GM21360 (cell line): ENCODE measurements around the gene WNT5A.

ENCODE experiments used
- ATAC-seq: cut with Tn5 transposase; IDR thresholded peaks from one replicate; pipeline ENCODE4 v1.9.1; 2021; ENCODE audit warnings: mild to moderate bottlenecking, moderate library complexity; ENCODE audit not compliant: unreplicated experiment

The WNT5A gene

GRCh38 chr3:55452886-55453285 is 34.2 kb downstream of the WNT5A start:
- ATAC-seq: no peak

GRCh38 chr3:55449527-55449926 is 37.6 kb downstream of the WNT5A start:
- ATAC-seq: no peak

GRCh38 chr3:55446850-55447249 is 40.3 kb downstream of the WNT5A start:
- no peak for ATAC-seq

GRCh38 chr3:55445551-55445950 is 41.6 kb downstream of the WNT5A start:
- no peak for ATAC-seq

GRCh38 chr3:55443346-55443745 is 43.8 kb downstream of the WNT5A start:
- no peak for ATAC-seq

- no peak for ATAC-seq
Measured at GRCh38 chr3:55442861-55443260, 44.2 kb downstream of the WNT5A start.

- ATAC-seq: no peak
Measured at GRCh38 chr3:55441499-55441898, 45.6 kb downstream of the WNT5A start.

GRCh38 chr3:55440104-55440708 is 46.9 kb downstream of the WNT5A start:
- ATAC-seq: no peak

- no peak for ATAC-seq
Measured at GRCh38 chr3:55439657-55440056, 47.4 kb downstream of the WNT5A start.

GRCh38 chr3:55436644-55437043 is 50.5 kb downstream of the WNT5A start:
- no peak for ATAC-seq

- no peak for ATAC-seq
Measured at GRCh38 chr3:55435491-55435890, 51.6 kb downstream of the WNT5A start.

- ATAC-seq: peak; percentile 62
Measured at GRCh38 chr3:55434789-55435188, 52.3 kb downstream of the WNT5A start.

GRCh38 chr3:55431041-55431440 is 56.1 kb downstream of the WNT5A start:
- ATAC-seq: no peak

- ATAC-seq: no peak
Measured at GRCh38 chr3:55427739-55428138, 59.4 kb downstream of the WNT5A start.

- no peak for ATAC-seq
Measured at GRCh38 chr3:55426486-55426885, 60.6 kb downstream of the WNT5A start.

GRCh38 chr3:55423782-55424181 is 63.3 kb downstream of the WNT5A start:
- no peak for ATAC-seq

GRCh38 chr3:55417211-55417610 is 69.9 kb downstream of the WNT5A start:
- no peak for ATAC-seq

GRCh38 chr3:55416331-55416821 is 70.7 kb downstream of the WNT5A start:
- ATAC-seq: no peak
